Keratinocyte (primary cell): ENCODE measurements around the gene DNAH8. TPM values are rescaled to one million over a fixed set of nuclear protein-coding genes. Genes with fewer than 3 reads are reported as not detected.

ENCODE experiments used
- DNase-seq: peaks from one replicate; pipeline ENCODE4 v3.0.0-alpha.2; 2011; ENCODE audit warnings: low read depth, missing footprints, low spot score
- FAIRE-seq: peaks from 2 replicates; lab custom pipeline; 2011; peaks lifted over from hg19 to GRCh38; lab: Jason Lieb, UNC
- H2AFZ ChIP-seq: 2 replicates; pipeline ENCODE4 v1.6.0; 2012; ENCODE audit warnings: low read length, control low read depth, inconsistent platforms; ENCODE audit not compliant: control insufficient read depth
- H3K27ac ChIP-seq: 2 replicates; pipeline ENCODE4 v1.5.1; 2011; ENCODE audit warnings: low read length; ENCODE audit not compliant: control insufficient read depth, insufficient read depth
- H3K27me3 ChIP-seq: 3 replicates; pipeline ENCODE4 v1.6.0; 2011; ENCODE audit warnings: low read length; ENCODE audit not compliant: control insufficient read depth, insufficient read depth; ENCODE audit errors: extremely low read depth
- H3K36me3 ChIP-seq, 2 experiments: 2 replicates in 1 of 2; 3 replicates in 1 of 2; pipeline ENCODE4 v1.5.1; 2011; ENCODE audit warnings: low read length in 2 of 2, mild to moderate bottlenecking in 1 of 2; ENCODE audit not compliant: control insufficient read depth in 2 of 2, insufficient read depth in 2 of 2; ENCODE audit errors: extremely low read depth in 1 of 2
- H3K4me1 ChIP-seq: 3 replicates; pipeline ENCODE4 v1.5.1; 2011; ENCODE audit warnings: low read length; ENCODE audit not compliant: control insufficient read depth, insufficient read depth; ENCODE audit errors: extremely low read depth
- H3K4me2 ChIP-seq: 3 replicates; pipeline ENCODE4 v1.6.0; 2011; ENCODE audit warnings: low read depth, low read length; ENCODE audit not compliant: control insufficient read depth, insufficient read depth; ENCODE audit errors: extremely low read depth
- H3K4me3 ChIP-seq, 3 experiments: fragments of 200-600 bp in 1 of 3; sonication (generic) in 1 of 3; 2 replicates in 2 of 3; 3 replicates in 1 of 3; pipeline ENCODE4 v1.5.1; 2011 to 2016; ENCODE audit warnings: low read length in 3 of 3, mild to moderate bottlenecking in 3 of 3, control low read depth in 2 of 3, inconsistent platforms in 1 of 3, low read depth in 1 of 3, mixed read lengths in 1 of 3, mixed run types in 1 of 3, moderate library complexity in 1 of 3; ENCODE audit not compliant: control insufficient read depth in 2 of 3, insufficient read depth in 2 of 3; ENCODE audit errors: extremely low read depth in 1 of 3
- H3K79me2 ChIP-seq: 2 replicates; pipeline ENCODE4 v1.6.0; 2012; ENCODE audit warnings: low read length; ENCODE audit not compliant: control insufficient read depth, insufficient read depth
- H3K9ac ChIP-seq: 3 replicates; pipeline ENCODE4 v1.6.0; 2011; ENCODE audit warnings: low read length; ENCODE audit not compliant: control insufficient read depth, insufficient read depth; ENCODE audit errors: extremely low read depth
- H3K9me1 ChIP-seq: 3 replicates; pipeline ENCODE4 v1.6.0; 2011; ENCODE audit warnings: low read length; ENCODE audit not compliant: control insufficient read depth, insufficient read depth; ENCODE audit errors: extremely low read depth
- H3K9me3 ChIP-seq: 2 replicates; pipeline ENCODE4 v1.5.1; 2012; ENCODE audit warnings: low read depth, low read length; ENCODE audit not compliant: control insufficient read depth
- H4K20me1 ChIP-seq: 3 replicates; pipeline ENCODE4 v1.6.0; 2011; ENCODE audit warnings: low read length; ENCODE audit not compliant: control insufficient read depth, insufficient read depth; ENCODE audit errors: extremely low read depth
- CTCF ChIP-seq, 3 experiments: IDR thresholded peaks in 1 of 3; conservative IDR thresholded peaks in 1 of 3; optimal IDR thresholded peaks in 1 of 3; 2 replicates in 2 of 3; 3 replicates in 1 of 3; pipeline versions ENCODE3 to v1.5.1; 2011; ENCODE audit warnings: low read length in 3 of 3, mild to moderate bottlenecking in 3 of 3, moderate library complexity in 2 of 3, control low read depth in 1 of 3, inconsistent platforms in 1 of 3; ENCODE audit not compliant: insufficient read depth in 2 of 3; ENCODE audit errors: extremely low read depth in 1 of 3
- EZH2 ChIP-seq: IDR thresholded peaks from one replicate; pipeline ENCODE4 v1.6.1; 2012; ENCODE audit warnings: inconsistent platforms, mild to moderate bottlenecking, low read length, moderate library complexity
- dilution Hi-C: fragments of 300-500 bp; cut with MboI; formaldehyde crosslinking; loops from one replicate; pipeline ENCODE4 v1.7.0; 2020; ENCODE audit warnings: low sequenced_read_pairs; ENCODE audit not compliant: extremely low pct_ligation_motif_present
- polyA plus RNA-seq, 5 experiments: library from polyadenylated mRNA; depleted of rRNA in 3 of 5; stranded (reverse) in 3 of 5; stranded (forward) in 1 of 5; unstranded in 1 of 5; fragments of >200 nt; gene quantifications; 1 replicate in 1 of 5; 2 replicates in 3 of 5; 3 replicates in 1 of 5; pipeline versions ENCODE4 v1.2.1 to v1.2.3, GENCODE V29; 2011 to 2012; ENCODE audit warnings: missing spikeins in 2 of 5, low read depth in 1 of 5, low replicate concordance in 1 of 5

Gene DNAH8
- polyA plus RNA-seq, 1 donor (not counting 4 experiments of a cell fraction or from before 2014, with no cell fraction given) = 0.01 TPM

- no peak for FAIRE-seq
- Histone ChIP-seq H3K4me2 (no peak overlapping the region), H2AFZ (no peak overlapping the region), H3K9me1 (no peaks in the 10 kb centered on the region), H3K36me3 (no peaks in the 10 kb centered on the region), H3K27me3 (no peaks in the 10 kb centered on the region), H3K9ac (no peak overlapping the region), H3K27ac (no peak overlapping the region), H3K9me3 (no peaks in the 10 kb centered on the region), H3K79me2 (no peaks in the 10 kb centered on the region), H3K4me1 (no peaks in the 10 kb centered on the region), H3K4me3 (no peak overlapping the region), H4K20me1 (no peaks in the 10 kb centered on the region)
- DNase-seq = no peak
- TF ChIP-seq EZH2 (no peak), CTCF (optimal IDR thresholded peaks at IDR 0.05 in 1 of 3, IDR thresholded peaks at IDR 0.05 in 1 of 3, conservative IDR thresholded peaks at IDR 0.05 in 1 of 3; ENCODE audit: extremely low read depth in 1 of 3, insufficient read depth in 2 of 3, low read length in 3 of 3) (no peak)
- dilution Hi-C loops = no loop called here
Observed at GRCh38 chr6:38833320-38833719, 118.2 kb downstream of the DNAH8 start.

- no peaks in the 10 kb centered on the region for H3K79me2 ChIP-seq
- H3K4me1 ChIP-seq = no peaks in the 10 kb centered on the region
- H3K27ac ChIP-seq = no peak overlapping the region
- no peaks in the 10 kb centered on the region for H3K36me3 ChIP-seq
- dilution Hi-C loops = no loop called here
- no peak overlapping the region for H3K4me2 ChIP-seq
- DNase-seq = no peak
- no peak overlapping the region for H3K9ac ChIP-seq
- no peak for TF ChIP-seq EZH2
- TF ChIP-seq CTCF (optimal IDR thresholded peaks at IDR 0.05 in 1 of 3, IDR thresholded peaks at IDR 0.05 in 1 of 3, conservative IDR thresholded peaks at IDR 0.05 in 1 of 3; ENCODE audit: extremely low read depth in 1 of 3, insufficient read depth in 2 of 3, low read length in 3 of 3) = no peak
- FAIRE-seq = no peak
- no peaks in the 10 kb centered on the region for H3K27me3 ChIP-seq
- H4K20me1 ChIP-seq = no peaks in the 10 kb centered on the region
- H2AFZ ChIP-seq = no peak overlapping the region
- no peaks in the 10 kb centered on the region for H3K9me3 ChIP-seq
- H3K4me3 ChIP-seq = no peak overlapping the region
- H3K9me1 ChIP-seq = no peaks in the 10 kb centered on the region
Observed at GRCh38 chr6:38836585-38836984, 121.5 kb downstream of the DNAH8 start.
